ENCODE results near the gene AXIN1.

- no peak for TF ChIP-seq CTCF (IDR thresholded peaks at IDR 0.05)
- TF ChIP-seq POLR2A (IDR thresholded peaks at IDR 0.05), result no peak
Measured at GRCh38 chr16:283033-283805, 69.3 kb downstream of the AXIN1 start, which contains the start of gene PDIA2.

Measured in prostate gland (tissue), 2 donors.